Upper lobe of left lung (tissue), 6 donors: Measurements from ENCODE around the gene GABBR2. TPM values are rescaled to one million over a fixed set of nuclear protein-coding genes. Genes with fewer than 3 reads are reported as not detected.

Experiments used
- ATAC-seq, 2 donors: fragments of 200-7000 bp; cut with Tn5 transposase; one replicate each; pipeline ENCODE4 v1.9.1; 2022; ENCODE audit warnings: mild to moderate bottlenecking in 2 of 2, moderate library complexity in 2 of 2; ENCODE audit not compliant: low FRiP score in 2 of 2
- DNase-seq, 2 donors: peaks; one replicate each; pipeline ENCODE4 v3.0.0-alpha.2; 2019 to 2020
- H3K27ac ChIP-seq, 4 donors: fragments of 200-600 bp; sonication (generic); one replicate each; pipeline ENCODE4 v1.5.1; 2016 to 2019
- H3K27me3 ChIP-seq, 4 donors: fragments of 200-600 bp; sonication (generic); one replicate each; pipeline ENCODE4 v1.5.1; 2017 to 2019
- H3K36me3 ChIP-seq, 4 donors: fragments of 200-600 bp; sonication (generic); one replicate each; pipeline ENCODE4 v1.5.1; 2016 to 2019
- H3K4me1 ChIP-seq, 4 donors: fragments of 200-600 bp; sonication (generic); one replicate each; pipeline ENCODE4 v1.5.1; 2018 to 2019
- H3K4me3 ChIP-seq, 4 donors: fragments of 200-600 bp; sonication (generic); one replicate each; pipeline ENCODE4 v1.5.1; 2017 to 2019; ENCODE audit warnings: mild to moderate bottlenecking in 2 of 4, moderate library complexity in 1 of 4
- H3K9me3 ChIP-seq, 4 donors: fragments of 200-600 bp; sonication (generic); one replicate each; pipeline ENCODE4 v1.5.1; 2018 to 2019
- EP300 ChIP-seq, 4 donors: sonication (generic); formaldehyde crosslinking; IDR thresholded peaks; one replicate each; pipeline ENCODE4 v1.5.1; 2017; ENCODE audit warnings: antibody characterized with exemption in 4 of 4, control low read depth in 2 of 4
- POLR2A ChIP-seq, 4 donors: fragments of 450-650 bp; IDR thresholded peaks; one replicate each; pipeline ENCODE4 v1.5.1; 2016 to 2017; ENCODE audit warnings: antibody characterized with exemption in 4 of 4, mild to moderate bottlenecking in 2 of 4
- POLR2AphosphoS5 ChIP-seq, 2 donors: sonication (generic); formaldehyde crosslinking; IDR thresholded peaks; one replicate each; pipeline ENCODE4 v1.5.1; 2017; ENCODE audit warnings: antibody characterized with exemption in 2 of 2
- WGBS, 2 donors: methylation state at CpG; one replicate each; pipeline ENCODE4 v1.1.5; 2017 to 2018; 5-methylcytosine and 5-hydroxymethylcytosine counted together
- total RNA-seq, 6 donors: library from RNA; depleted of rRNA in 4 of 6; stranded (reverse); fragments of >200 nt in 4 of 6; gene quantifications; one replicate each; pipeline versions ENCODE4 v1.1.0 to v1.2.1, GENCODE V29; 2016 to 2021
- TF ChIP-seq, protein P1 (sequence below), 6 experiments: fragments of 450-650 bp in 4 of 6; fragments of 200-600 bp in 2 of 6; sonication (generic) in 2 of 6; IDR thresholded peaks; one replicate each; pipeline ENCODE4 v1.5.1; 2016 to 2019; ENCODE audit warnings: antibody characterized with exemption in 6 of 6
- donor health status: DM: no; HTN: no; CAD: no; lungs with moderate emphysema.
- donor health status: DM: no; HTN: yes; CAD: no; lungs with severe emphysema.

The GABBR2 gene
- total RNA-seq, 6 donors from 2014 or later = 0.15 to 1.00 (median 0.81) TPM; not detected in 1

DNA sequence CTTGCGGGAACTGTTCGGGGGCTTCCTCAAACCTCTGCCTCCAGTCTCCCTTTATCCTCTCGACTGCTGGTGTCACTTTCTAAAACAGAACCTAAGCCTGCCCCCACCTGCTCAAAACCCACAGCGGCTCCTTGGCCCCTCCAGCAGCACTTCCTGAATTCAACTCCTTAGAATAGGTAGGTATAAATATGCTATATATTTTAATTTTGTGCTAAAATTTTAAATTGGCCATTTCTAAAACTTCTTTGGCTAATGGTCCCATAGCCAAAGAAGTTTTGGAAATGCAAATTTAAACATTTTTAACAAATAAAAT lies 381.5 kb downstream of the GABBR2 start:
- TF ChIP-seq POLR2A (IDR thresholded peaks at IDR 0.05) (no peak), POLR2AphosphoS5 (IDR thresholded peaks at IDR 0.05) (no peak), EP300 (IDR thresholded peaks at IDR 0.05) (no peak)
- TF ChIP-seq, protein P1, sequence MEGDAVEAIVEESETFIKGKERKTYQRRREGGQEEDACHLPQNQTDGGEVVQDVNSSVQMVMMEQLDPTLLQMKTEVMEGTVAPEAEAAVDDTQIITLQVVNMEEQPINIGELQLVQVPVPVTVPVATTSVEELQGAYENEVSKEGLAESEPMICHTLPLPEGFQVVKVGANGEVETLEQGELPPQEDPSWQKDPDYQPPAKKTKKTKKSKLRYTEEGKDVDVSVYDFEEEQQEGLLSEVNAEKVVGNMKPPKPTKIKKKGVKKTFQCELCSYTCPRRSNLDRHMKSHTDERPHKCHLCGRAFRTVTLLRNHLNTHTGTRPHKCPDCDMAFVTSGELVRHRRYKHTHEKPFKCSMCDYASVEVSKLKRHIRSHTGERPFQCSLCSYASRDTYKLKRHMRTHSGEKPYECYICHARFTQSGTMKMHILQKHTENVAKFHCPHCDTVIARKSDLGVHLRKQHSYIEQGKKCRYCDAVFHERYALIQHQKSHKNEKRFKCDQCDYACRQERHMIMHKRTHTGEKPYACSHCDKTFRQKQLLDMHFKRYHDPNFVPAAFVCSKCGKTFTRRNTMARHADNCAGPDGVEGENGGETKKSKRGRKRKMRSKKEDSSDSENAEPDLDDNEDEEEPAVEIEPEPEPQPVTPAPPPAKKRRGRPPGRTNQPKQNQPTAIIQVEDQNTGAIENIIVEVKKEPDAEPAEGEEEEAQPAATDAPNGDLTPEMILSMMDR (IDR thresholded peaks at IDR 0.05) = no peak
- Histone ChIP-seq H3K4me3 (no peak overlapping the region), H3K27me3 (no peaks in the 10 kb centered on the region), H3K4me1 (peaks cover 0 to 12% (median 9%) of the 10 kb centered on the region in 4 donors), H3K36me3 (no peaks in the 10 kb centered on the region), H3K27ac (no peak overlapping the region), H3K9me3 (no peaks in the 10 kb centered on the region)
- WGBS, 2 donors = 90 to 92% methylated on average over 4 of the region's 4 CpGs
- no peak for ATAC-seq
- no peak for DNase-seq

DNA sequence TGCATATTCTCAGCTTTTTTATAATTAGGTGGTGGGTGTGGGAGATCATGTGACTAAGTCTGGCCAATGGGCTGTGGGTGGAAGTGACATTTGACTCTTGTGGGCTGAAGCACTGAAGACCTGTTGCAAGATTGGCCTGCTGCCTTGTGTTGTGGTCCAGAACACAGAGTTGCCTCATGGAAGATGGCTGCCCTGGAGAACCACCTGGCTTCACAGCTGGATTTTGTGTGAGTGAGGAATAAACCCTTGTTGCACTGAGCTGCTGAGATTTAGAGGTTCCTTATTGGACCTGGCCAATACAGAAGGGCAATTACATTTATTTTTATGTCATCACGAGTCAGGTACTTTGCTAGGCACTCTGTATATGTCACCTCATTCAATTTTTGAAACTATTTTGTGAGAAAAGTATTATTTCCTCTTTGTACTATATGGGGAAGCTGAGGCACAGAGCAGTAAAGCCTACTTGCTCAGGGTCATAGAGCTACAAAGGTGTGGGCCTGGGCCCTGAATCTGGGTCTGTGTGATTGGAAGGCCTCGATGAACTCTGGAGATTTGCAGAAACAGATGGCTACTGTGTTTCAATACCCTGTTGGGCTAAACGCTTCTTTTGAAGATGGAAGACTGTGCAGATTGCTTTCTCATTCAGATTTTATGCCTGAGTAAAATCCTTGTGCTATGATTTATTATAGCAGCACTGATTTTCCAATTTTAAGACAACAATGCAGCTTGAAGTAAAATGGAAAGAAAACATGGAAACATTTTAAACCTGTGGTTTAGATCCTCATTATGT lies 382.1 kb downstream of the GABBR2 start:
- Histone ChIP-seq H3K36me3 (no peaks in the 10 kb centered on the region), H3K4me1 (peaks cover 0 to 8% (median 4%) of the 10 kb centered on the region in 4 donors), H3K4me3 (no peak overlapping the region), H3K9me3 (no peaks in the 10 kb centered on the region), H3K27ac (no peak overlapping the region), H3K27me3 (no peaks in the 10 kb centered on the region)
- no peak for TF ChIP-seq POLR2A (IDR thresholded peaks at IDR 0.05)
- TF ChIP-seq, protein P1 (IDR thresholded peaks at IDR 0.05) = no peak
- TF ChIP-seq EP300 (IDR thresholded peaks at IDR 0.05) = no peak
- no peak for ATAC-seq
- WGBS, 2 donors = 85 to 95% methylated on average over 3 of the region's 3 CpGs
- no peak for DNase-seq

DNA sequence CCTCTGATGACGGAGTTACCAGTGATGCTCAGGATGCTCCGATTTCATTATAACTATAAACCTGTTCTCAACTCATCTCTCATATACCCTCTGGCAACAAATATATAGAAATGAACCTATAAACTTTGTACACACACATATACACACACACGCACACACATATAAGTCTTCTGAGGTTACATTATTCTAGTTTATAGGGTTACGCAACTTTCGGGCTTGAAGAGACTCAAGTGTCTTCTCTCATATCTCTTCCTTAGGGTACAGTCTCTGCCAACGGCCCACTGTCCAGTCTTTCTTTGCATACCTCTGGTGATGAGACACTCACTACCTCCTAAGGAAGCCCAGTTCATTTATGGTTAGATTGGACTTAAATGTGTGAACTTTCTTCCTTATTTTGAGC lies 383.9 kb downstream of the GABBR2 start:
- TF ChIP-seq POLR2AphosphoS5 (IDR thresholded peaks at IDR 0.05) (no peak), EP300 (IDR thresholded peaks at IDR 0.05) (no peak), POLR2A (IDR thresholded peaks at IDR 0.05) (no peak)
- TF ChIP-seq, protein P1 (IDR thresholded peaks at IDR 0.05) = no peak
- ATAC-seq (no peak), DNase-seq (no peak)
- Histone ChIP-seq H3K36me3 (no peaks in the 10 kb centered on the region), H3K4me1 (peaks cover 0 to 4% (median 2%) of the 10 kb centered on the region in 4 donors), H3K27ac (no peak overlapping the region), H3K27me3 (no peaks in the 10 kb centered on the region), H3K4me3 (no peak overlapping the region), H3K9me3 (no peaks in the 10 kb centered on the region)
- 76 to 78% methylated on average over 6 of the region's 6 CpGs for WGBS, 2 donors

DNA sequence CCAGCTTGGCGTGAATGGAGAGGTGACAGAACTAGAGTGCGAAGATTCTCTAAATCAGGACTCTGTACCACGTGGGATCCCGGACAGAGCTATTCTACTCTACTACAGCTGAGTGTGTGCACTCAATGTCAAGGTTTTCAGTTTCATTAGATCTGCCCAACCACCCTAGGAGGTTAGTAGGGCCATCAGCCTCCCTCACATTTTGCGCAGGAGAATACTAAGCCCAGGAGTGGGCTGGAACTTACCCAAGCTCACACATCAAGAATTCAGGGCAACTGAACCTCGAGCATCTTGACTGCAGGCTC lies 385.0 kb downstream of the GABBR2 start:
- peak overlapping the region in 1 of 4 donors; percentile 40 for H3K27ac ChIP-seq

More for the DNA sequence above, 385.0 kb downstream of the GABBR2 start:
- H3K36me3 ChIP-seq = no peaks in the 10 kb centered on the region
- no peak for ATAC-seq
- no peak overlapping the region for H3K4me3 ChIP-seq
- DNase-seq = no peak
- H3K4me1 ChIP-seq = peaks cover 0 to 4% (median 2%) of the 10 kb centered on the region in 4 donors
- no peaks in the 10 kb centered on the region for H3K9me3 ChIP-seq
- 85 to 90% methylated on average over 6 of the region's 6 CpGs for WGBS, 2 donors
- TF ChIP-seq POLR2AphosphoS5 (IDR thresholded peaks at IDR 0.05) (no peak), EP300 (IDR thresholded peaks at IDR 0.05) (no peak), POLR2A (IDR thresholded peaks at IDR 0.05) (no peak)
- TF ChIP-seq, protein P1 (IDR thresholded peaks at IDR 0.05) = no peak
- H3K27me3 ChIP-seq = no peaks in the 10 kb centered on the region
